K562 (cell line): ENCODE data around the gene NKIRAS1. TPM values are rescaled to one million over a fixed set of nuclear protein-coding genes. Genes with fewer than 3 reads are reported as not detected.

Experiments used
- ATAC-seq: fragments of 200-7000 bp; cut with Tn5 transposase; 3 replicates; pipeline ENCODE4 v1.9.1; 2020; ENCODE audit warnings: moderate library complexity
- BruUV-seq: library from RNA; stranded (reverse); fragments of 400-500 nt; replicated peaks from 2 replicates; lab custom pipeline; 2021; lab: Mats Ljungman, UMichigan
- CTCF ChIA-PET: fragments of 300-600 bp; formaldehyde crosslinking; extraction: SDS; loops from one replicate; lab custom pipeline; 2021; ENCODE audit warnings: low intra/inter-chr PET ratio; lab: Yijun Ruan, JAX
- POLR2A ChIA-PET: fragments of 300-600, 350-650 bp; sonication (Branson Sonifier 250); formaldehyde crosslinking; extraction: SDS; loops from one replicate; lab custom pipeline; 2021; ENCODE audit warnings: antibody characterized with exemption, inconsistent platforms; lab: Yijun Ruan, JAX
- DNase-seq, 4 experiments: peaks; one replicate each; pipeline versions ENCODE4 v3.0.0 to v3.0.0-alpha.2; 2011 to 2018; ENCODE audit warnings: low spot score in 3 of 4, mixed read lengths in 3 of 4; ENCODE audit errors: extremely low read depth in 1 of 4
- FAIRE-seq: peaks from 2 replicates; lab custom pipeline; 2011; peaks lifted over from hg19 to GRCh38; lab: Jason Lieb, UNC
- H2AFZ ChIP-seq: 2 replicates; pipeline ENCODE4 v1.6.0; 2011; ENCODE audit warnings: low read depth, low read length, control low read depth, inconsistent platforms
- H3K27ac ChIP-seq: fragments of 200-600 bp; 3 replicates; pipeline ENCODE4 v1.8.0; 2011; ENCODE audit warnings: low read depth, mild to moderate bottlenecking, control low read depth, inconsistent platforms, low read length, moderate library complexity, mixed read lengths; ENCODE audit errors: extremely low read depth
- H3K27me3 ChIP-seq, 2 experiments: fragments of 300-600 bp in 1 of 2; 2 replicates in 1 of 2; 3 replicates in 1 of 2; pipeline versions ENCODE4 v1.6.0 to v1.8.0; 2011; ENCODE audit warnings: inconsistent platforms in 2 of 2, low read length in 2 of 2, mild to moderate bottlenecking in 1 of 2, mixed read lengths in 1 of 2, moderate library complexity in 1 of 2; ENCODE audit not compliant: control insufficient read depth in 2 of 2, insufficient read depth in 2 of 2
- H3K36me3 ChIP-seq: fragments of 300-600 bp; 3 replicates; pipeline ENCODE4 v1.8.0; 2011; ENCODE audit warnings: mild to moderate bottlenecking, low read length, inconsistent platforms; ENCODE audit not compliant: control insufficient read depth, insufficient read depth
- H3K4me1 ChIP-seq, 2 experiments: fragments of 200-600 bp in 1 of 2; replicated peaks in 1 of 2; 2 replicates in 1 of 2; 3 replicates in 1 of 2; pipeline versions ENCODE4 v1.5.1 to v1.8.0; 2011; ENCODE audit warnings: inconsistent platforms in 2 of 2, low read length in 2 of 2, mild to moderate bottlenecking in 1 of 2, mixed read lengths in 1 of 2, moderate library complexity in 1 of 2; ENCODE audit not compliant: control insufficient read depth in 2 of 2, insufficient read depth in 2 of 2
- H3K4me2 ChIP-seq: 2 replicates; pipeline ENCODE4 v1.6.1; 2011; ENCODE audit warnings: low read length, control low read depth, inconsistent platforms, mixed read lengths; ENCODE audit not compliant: insufficient read depth
- H3K4me3 ChIP-seq: fragments of 200-600 bp; sonication (generic), shearing (Covaris generic); 2 replicates; pipeline ENCODE4 v1.5.1; 2016; ENCODE audit warnings: control low read depth, inconsistent platforms
- H3K79me2 ChIP-seq: fragments of 200-600 bp; 3 replicates; pipeline ENCODE4 v1.8.0; 2011; ENCODE audit warnings: low read length, inconsistent platforms; ENCODE audit not compliant: control insufficient read depth, insufficient read depth
- H3K9ac ChIP-seq, 2 experiments: 2 replicates each; pipeline versions ENCODE4 v1.6.0 to v1.6.1; 2011; ENCODE audit warnings: low read depth in 2 of 2, low read length in 2 of 2, control low read depth in 1 of 2, inconsistent platforms in 1 of 2, mild to moderate bottlenecking in 1 of 2, mixed read lengths in 1 of 2; ENCODE audit not compliant: insufficient read depth in 1 of 2
- H3K9me1 ChIP-seq: one replicate; pipeline ENCODE4 v1.6.0; 2011; ENCODE audit warnings: inconsistent platforms, mild to moderate bottlenecking, low read length, moderate library complexity; ENCODE audit not compliant: control insufficient read depth, insufficient read depth
- H3K9me3 ChIP-seq: replicated peaks from 2 replicates; pipeline ENCODE4 v1.5.1; 2011; ENCODE audit warnings: low read depth, low read length, inconsistent platforms; ENCODE audit not compliant: control insufficient read depth, insufficient read depth
- H4K20me1 ChIP-seq: replicated peaks from 2 replicates; pipeline ENCODE4 v1.6.1; 2011; ENCODE audit warnings: low read length, inconsistent platforms, mixed read lengths; ENCODE audit not compliant: control insufficient read depth, insufficient read depth
- C11orf30 ChIP-seq: fragments of 450-650 bp; IDR thresholded peaks from 2 replicates; pipeline ENCODE4 v1.6.1; 2016; ENCODE audit warnings: low read depth, mild to moderate bottlenecking
- CEBPG ChIP-seq, 3 experiments: fragments of 200-800 bp in 1 of 3; sonication (Bioruptor generic) in 1 of 3; sonication (generic) in 1 of 3; formaldehyde crosslinking in 1 of 3; IDR thresholded peaks in 2 of 3; conservative IDR thresholded peaks in 1 of 3; 2 replicates each; pipeline versions ENCODE4 v1.6.1 to v1.8.0; 2016 to 2022; ENCODE audit warnings: missing compliant biosample characterization in 2 of 3, missing genetic modification characterization in 2 of 3, mild to moderate bottlenecking in 1 of 3, missing genetic modification reagents in 1 of 3
- ESRRA ChIP-seq: fragments of 450-650 bp; IDR thresholded peaks from 2 replicates; pipeline ENCODE4 v1.6.1; 2014; ENCODE audit warnings: low read depth, mild to moderate bottlenecking, moderate library complexity, borderline replicate concordance
- MEIS2 ChIP-seq: fragments of 450-650 bp; IDR thresholded peaks from 2 replicates; pipeline ENCODE4 v1.6.1; 2014; ENCODE audit warnings: mild to moderate bottlenecking; ENCODE audit not compliant: partially characterized antibody
- NFE2 ChIP-seq: IDR thresholded peaks from 2 replicates; pipeline ENCODE4 v1.6.1; 2014; ENCODE audit warnings: antibody characterized with exemption, low read depth
- PKNOX1 ChIP-seq: fragments of 450-650 bp; IDR thresholded peaks from 2 replicates; pipeline ENCODE4 v1.6.1; 2016
- RBM34 ChIP-seq: fragments of 200-400 bp; formaldehyde crosslinking; IDR thresholded peaks from 2 replicates; pipeline ENCODE4 v1.6.1; 2018; ENCODE audit warnings: low read length, borderline replicate concordance; ENCODE audit not compliant: insufficient read depth
- TEAD1 ChIP-seq, 2 experiments: fragments of 450-650 bp in 1 of 2; sonication (generic) in 1 of 2; formaldehyde crosslinking; IDR thresholded peaks; 2 replicates each; pipeline versions ENCODE4 v1.4.0 to v1.8.0; 2020 to 2022; ENCODE audit warnings: mild to moderate bottlenecking in 2 of 2, missing genetic modification reagents in 1 of 2
- ZNF212 ChIP-seq: fragments of 450-650 bp; formaldehyde crosslinking; IDR thresholded peaks from 2 replicates; pipeline ENCODE4 v1.4.0; 2020; ENCODE audit warnings: mild to moderate bottlenecking
- ZNF316 ChIP-seq: fragments of 450-650 bp; IDR thresholded peaks from 2 replicates; pipeline ENCODE4 v1.6.1; 2016
- WGBS: fragments of 100-300 bp; shearing (Covaris generic); methylation state at CpG from one replicate; pipeline ENCODE4 v1.1.6; 2016; ENCODE audit warnings: low coverage, mixed read lengths; ENCODE audit not compliant: insufficient coverage; ENCODE audit errors: missing lambda C conversion rate; 5-methylcytosine and 5-hydroxymethylcytosine counted together
- in situ Hi-C: fragments of 300-500 bp; cut with MboI; formaldehyde crosslinking; loops from 4 replicates; pipeline ENCODE4 v1.15.0; 2018; ENCODE audit warnings: inconsistent platforms, mixed read lengths
- intact Hi-C: fragments of 100-400 bp; cut with micrococcal nuclease; formaldehyde crosslinking; loops from 2 replicates; pipeline ENCODE4 v1.14.2; 2022
- polyA plus RNA-seq, 8 experiments: library from polyadenylated mRNA; depleted of rRNA in 4 of 8; stranded (reverse) in 5 of 8; unstranded in 3 of 8; fragments of >200 nt; fragmentation: Nextera tagmentation in 2 of 8; fragmentation: Illumina TruSeq in 1 of 8; extraction: Ambion mirVana in 2 of 8; extraction: Trizol in 1 of 8; gene quantifications; 2 replicates each; pipeline versions ENCODE4 v1.2.1 to v1.2.3, GENCODE V29; 2011 to 2014; ENCODE audit warnings: inconsistent platforms in 1 of 8, missing spikeins in 1 of 8
- total RNA-seq, 7 experiments: library from RNA; depleted of rRNA in 6 of 7; stranded (reverse); fragments of >200 nt in 6 of 7; fragmentation: Illumina TruSeq in 2 of 7; extraction: Trizol in 2 of 7; gene quantifications; 2 replicates each; pipeline versions ENCODE4 v1.2.1 to v1.2.3, GENCODE V29; 2011 to 2021; ENCODE audit warnings: low replicate concordance in 1 of 7

Gene NKIRAS1
- total and polyA plus RNA-seq, 9 of the 15 experiments (the other 6 are each of a cell fraction or from before 2014, with no cell fraction given): 5.1 to 10.3 (median 6.3) TPM

GRCh38 chr3:23913873-23914743 lies 2.7 kb downstream of the NKIRAS1 start:
- CTCF ChIA-PET: no interaction called here
- in situ Hi-C loops (no loop called here), intact Hi-C loops (loop anchor here (10.0 kb wide), 1 partner anchor 581 kb away; the partner anchor contains the start of gene THRB)
- H3K27ac ChIP-seq: no peak overlapping the region
- H3K9ac ChIP-seq: no peak overlapping the region
- no peak for DNase-seq
- H3K36me3 ChIP-seq: peaks cover 30% of the 10 kb centered on the region
- 62% methylated on average over 3 of the region's 3 CpGs for WGBS
- peaks cover 18% of the 10 kb centered on the region for H4K20me1 ChIP-seq
- H3K9me3 ChIP-seq: no peaks in the 10 kb centered on the region
- no peak for ATAC-seq
- H2AFZ ChIP-seq: no peak overlapping the region
- H3K4me3 ChIP-seq: no peak overlapping the region
- TF ChIP-seq PKNOX1: peak; percentile 26; the same call in 1 of the 2 replicates
- peak; percentile 57; the same call in 1 of the 2 replicates for TF ChIP-seq C11orf30
- TF ChIP-seq ZNF316: peak; percentile 76
- no peak for TF ChIP-seq RBM34
- no peak for TF ChIP-seq NFE2
- TF ChIP-seq MEIS2: peak; percentile 61
- TF ChIP-seq ESRRA: no peak
- no peak for TF ChIP-seq TEAD1 (CRISPR knock-in tag; IDR thresholded peaks at IDR 0.05)
- TF ChIP-seq ZNF212: no peak
- TF ChIP-seq CEBPG (CRISPR knock-in tag; IDR thresholded peaks at IDR 0.05): no peak
- 0 out of 4 replicates have a peak, but pooled peaks of 1 of the 2 experiments have one; percentile 31 for TF ChIP-seq CEBPG (tag; conservative IDR thresholded peaks at IDR 0.05 in 1 of 2, IDR thresholded peaks at IDR 0.05 in 1 of 2)
- no TSS peak for BruUV-seq
- no peaks in the 10 kb centered on the region for H3K9me1 ChIP-seq
- POLR2A ChIA-PET: interaction anchor here (1.1 kb wide), 1 partner anchor 10 kb away, joined by 4 read pairs; no protein-coding TSS in a partner anchor
- H3K79me2 ChIP-seq: peaks cover 47% of the 10 kb centered on the region
- FAIRE-seq: no peak
- peaks cover 6 to 13% of the 10 kb centered on the region in 2 experiments for H3K4me1 ChIP-seq
- H3K27me3 ChIP-seq: no peaks in the 10 kb centered on the region
- H3K4me2 ChIP-seq: no peak overlapping the region
